Astrocyte (in vitro differentiated cells and primary cell): ENCODE measurements around the gene NCDN.

ENCODE experiments used
- CTCF ChIP-seq: IDR thresholded peaks from 2 replicates; pipeline ENCODE4 v1.5.1; 2011; ENCODE audit warnings: low read depth, mild to moderate bottlenecking, inconsistent platforms, low read length, moderate library complexity; ENCODE audit not compliant: insufficient read depth
- EZH2 ChIP-seq: IDR thresholded peaks from 2 replicates; pipeline ENCODE4 v1.6.1; 2012; ENCODE audit warnings: mild to moderate bottlenecking, low read length, inconsistent platforms; ENCODE audit not compliant: insufficient read depth

GRCh38 chr1:35605867-35606182 is 48.2 kb downstream of the NCDN start:
- TF ChIP-seq CTCF (no peak), EZH2 (no peak)
